HG03159 (cell line): ENCODE results near the gene LCLAT1.
"Not testable (repeated sequence)": the region's sequence is repeated elsewhere in the genome, so short reads cannot be mapped to it uniquely, and the experiment has no call there.

Experiments
- ATAC-seq: cut with Tn5 transposase; IDR thresholded peaks from one replicate; pipeline ENCODE4 v1.9.1; 2021; ENCODE audit warnings: mild to moderate bottlenecking, moderate library complexity; ENCODE audit not compliant: unreplicated experiment

Gene LCLAT1

GRCh38 chr2:30484995-30485394, 37.9 kb downstream of the LCLAT1 start:
- no peak for ATAC-seq

- ATAC-seq: no peak
These were observed 39.6 kb downstream of the LCLAT1 start for GRCh38 chr2:30486655-30487054.

- ATAC-seq: no peak
These were observed 40.6 kb downstream of the LCLAT1 start for GRCh38 chr2:30487603-30488002.

GRCh38 chr2:30488012-30488659, 41.1 kb downstream of the LCLAT1 start:
- no peak for ATAC-seq

GRCh38 chr2:30491225-30491624, 44.2 kb downstream of the LCLAT1 start:
- no peak for ATAC-seq

- ATAC-seq: no peak
These were observed 45.1 kb downstream of the LCLAT1 start for GRCh38 chr2:30492185-30492584.

- ATAC-seq: no peak
These were observed 45.6 kb downstream of the LCLAT1 start for GRCh38 chr2:30492619-30493018.

GRCh38 chr2:30493440-30493839, 46.4 kb downstream of the LCLAT1 start:
- no peak for ATAC-seq

GRCh38 chr2:30495896-30496295, 48.9 kb downstream of the LCLAT1 start:
- not testable (repeated sequence) for ATAC-seq

- ATAC-seq: no peak
These were observed 52.6 kb downstream of the LCLAT1 start for GRCh38 chr2:30499681-30500080.

- ATAC-seq: no peak
These were observed 53.7 kb downstream of the LCLAT1 start for GRCh38 chr2:30500699-30501098.

GRCh38 chr2:30502310-30502709, 55.3 kb downstream of the LCLAT1 start:
- ATAC-seq: no peak

GRCh38 chr2:30503007-30503694, 56.1 kb downstream of the LCLAT1 start:
- ATAC-seq: no peak

GRCh38 chr2:30503695-30504052, 56.6 kb downstream of the LCLAT1 start:
- no peak for ATAC-seq

- ATAC-seq: no peak
These were observed 57.7 kb downstream of the LCLAT1 start for GRCh38 chr2:30504731-30505130.

GRCh38 chr2:30505500-30506180, 58.6 kb downstream of the LCLAT1 start:
- peak; percentile 61 for ATAC-seq

- ATAC-seq: not testable (repeated sequence)
These were observed 60.4 kb downstream of the LCLAT1 start for GRCh38 chr2:30507460-30507859.

- no peak for ATAC-seq
These were observed 62.7 kb downstream of the LCLAT1 start for GRCh38 chr2:30509716-30510115.

- no peak for ATAC-seq
These were observed 63.4 kb downstream of the LCLAT1 start for GRCh38 chr2:30510409-30510808.

GRCh38 chr2:30511122-30512083, 64.4 kb downstream of the LCLAT1 start:
- no peak for ATAC-seq
